ENCODE data around the gene CACNG1.

- TF ChIP-seq, protein P1, sequence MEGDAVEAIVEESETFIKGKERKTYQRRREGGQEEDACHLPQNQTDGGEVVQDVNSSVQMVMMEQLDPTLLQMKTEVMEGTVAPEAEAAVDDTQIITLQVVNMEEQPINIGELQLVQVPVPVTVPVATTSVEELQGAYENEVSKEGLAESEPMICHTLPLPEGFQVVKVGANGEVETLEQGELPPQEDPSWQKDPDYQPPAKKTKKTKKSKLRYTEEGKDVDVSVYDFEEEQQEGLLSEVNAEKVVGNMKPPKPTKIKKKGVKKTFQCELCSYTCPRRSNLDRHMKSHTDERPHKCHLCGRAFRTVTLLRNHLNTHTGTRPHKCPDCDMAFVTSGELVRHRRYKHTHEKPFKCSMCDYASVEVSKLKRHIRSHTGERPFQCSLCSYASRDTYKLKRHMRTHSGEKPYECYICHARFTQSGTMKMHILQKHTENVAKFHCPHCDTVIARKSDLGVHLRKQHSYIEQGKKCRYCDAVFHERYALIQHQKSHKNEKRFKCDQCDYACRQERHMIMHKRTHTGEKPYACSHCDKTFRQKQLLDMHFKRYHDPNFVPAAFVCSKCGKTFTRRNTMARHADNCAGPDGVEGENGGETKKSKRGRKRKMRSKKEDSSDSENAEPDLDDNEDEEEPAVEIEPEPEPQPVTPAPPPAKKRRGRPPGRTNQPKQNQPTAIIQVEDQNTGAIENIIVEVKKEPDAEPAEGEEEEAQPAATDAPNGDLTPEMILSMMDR (IDR thresholded peaks at IDR 0.05; ENCODE audit: low read depth, low read length, missing input control): no peak
- TF ChIP-seq SP1 (IDR thresholded peaks at IDR 0.05) (no peak), YY1 (IDR thresholded peaks at IDR 0.05) (no peak), EGR1 (IDR thresholded peaks at IDR 0.05; ENCODE audit: low read depth in 2 of 2) (no peak), ZBTB33 (IDR thresholded peaks at IDR 0.05) (no peak), TAF1 (conservative IDR thresholded peaks at IDR 0.05) (no peak), RAD21 (IDR thresholded peaks at IDR 0.05) (no peak)
- TF ChIP-seq, protein P2, sequence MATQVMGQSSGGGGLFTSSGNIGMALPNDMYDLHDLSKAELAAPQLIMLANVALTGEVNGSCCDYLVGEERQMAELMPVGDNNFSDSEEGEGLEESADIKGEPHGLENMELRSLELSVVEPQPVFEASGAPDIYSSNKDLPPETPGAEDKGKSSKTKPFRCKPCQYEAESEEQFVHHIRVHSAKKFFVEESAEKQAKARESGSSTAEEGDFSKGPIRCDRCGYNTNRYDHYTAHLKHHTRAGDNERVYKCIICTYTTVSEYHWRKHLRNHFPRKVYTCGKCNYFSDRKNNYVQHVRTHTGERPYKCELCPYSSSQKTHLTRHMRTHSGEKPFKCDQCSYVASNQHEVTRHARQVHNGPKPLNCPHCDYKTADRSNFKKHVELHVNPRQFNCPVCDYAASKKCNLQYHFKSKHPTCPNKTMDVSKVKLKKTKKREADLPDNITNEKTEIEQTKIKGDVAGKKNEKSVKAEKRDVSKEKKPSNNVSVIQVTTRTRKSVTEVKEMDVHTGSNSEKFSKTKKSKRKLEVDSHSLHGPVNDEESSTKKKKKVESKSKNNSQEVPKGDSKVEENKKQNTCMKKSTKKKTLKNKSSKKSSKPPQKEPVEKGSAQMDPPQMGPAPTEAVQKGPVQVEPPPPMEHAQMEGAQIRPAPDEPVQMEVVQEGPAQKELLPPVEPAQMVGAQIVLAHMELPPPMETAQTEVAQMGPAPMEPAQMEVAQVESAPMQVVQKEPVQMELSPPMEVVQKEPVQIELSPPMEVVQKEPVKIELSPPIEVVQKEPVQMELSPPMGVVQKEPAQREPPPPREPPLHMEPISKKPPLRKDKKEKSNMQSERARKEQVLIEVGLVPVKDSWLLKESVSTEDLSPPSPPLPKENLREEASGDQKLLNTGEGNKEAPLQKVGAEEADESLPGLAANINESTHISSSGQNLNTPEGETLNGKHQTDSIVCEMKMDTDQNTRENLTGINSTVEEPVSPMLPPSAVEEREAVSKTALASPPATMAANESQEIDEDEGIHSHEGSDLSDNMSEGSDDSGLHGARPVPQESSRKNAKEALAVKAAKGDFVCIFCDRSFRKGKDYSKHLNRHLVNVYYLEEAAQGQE (IDR thresholded peaks at IDR 0.05): no peak
Measured at GRCh38 chr17:67038861-67039365, 5.4 kb upstream of the CACNG1 start.

Data from liver (tissue), 3 donors.